Measurements from ENCODE around the gene SHE.

DNA sequence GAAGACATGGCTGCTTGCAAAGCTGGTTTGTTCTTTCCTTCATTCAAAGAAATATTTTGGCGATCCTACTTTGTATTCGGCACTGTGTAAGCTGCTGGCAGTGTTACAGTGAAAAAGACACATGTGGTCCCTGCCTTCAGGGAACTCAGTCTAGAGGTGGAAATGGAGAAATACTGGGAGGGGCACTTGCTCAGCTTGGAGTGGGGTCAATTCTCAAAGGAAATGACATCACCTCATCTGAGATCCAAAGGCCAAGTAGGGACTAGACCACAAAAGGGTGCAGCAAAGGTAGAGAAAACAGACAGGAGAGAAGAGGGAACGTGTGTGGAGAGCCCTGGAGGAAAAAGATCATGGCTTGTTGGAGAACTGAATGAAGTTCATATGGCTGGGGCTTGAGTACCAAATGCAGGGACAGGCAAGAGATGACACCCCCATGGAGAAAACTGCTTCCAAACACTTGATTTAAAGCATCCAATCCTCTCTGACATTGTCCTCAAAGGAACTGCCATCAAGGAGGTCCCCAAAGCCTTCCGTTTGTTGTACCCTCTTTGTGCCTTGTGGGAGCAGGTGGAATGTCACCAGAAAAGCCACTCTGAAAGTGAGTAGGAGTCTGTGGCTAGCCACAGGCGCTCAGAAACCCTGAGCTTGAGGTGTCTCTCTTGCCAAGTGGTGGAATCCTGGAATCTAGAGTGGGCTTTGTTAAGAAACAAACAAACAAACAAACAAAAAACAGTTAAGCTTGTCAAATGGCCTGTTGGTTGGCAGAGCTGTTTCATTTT lies 48.4 kb downstream of the SHE start:
- TF ChIP-seq YY1 (IDR thresholded peaks at IDR 0.05; ENCODE audit: low read depth) (no peak), EP300 (IDR thresholded peaks at IDR 0.05; ENCODE audit: borderline replicate concordance) (no peak), MAX (IDR thresholded peaks at IDR 0.05) (no peak), TAF1 (IDR thresholded peaks at IDR 0.05; ENCODE audit: low read depth) (no peak), CEBPB (IDR thresholded peaks at IDR 0.05) (no peak), EGR1 (IDR thresholded peaks at IDR 0.05) (no peak), CREB1 (IDR thresholded peaks at IDR 0.05; ENCODE audit: low read depth) (no peak), USF1 (IDR thresholded peaks at IDR 0.05) (no peak), TEAD4 (IDR thresholded peaks at IDR 0.05) (no peak)

All from Ishikawa (cell line).